ENCODE measurements around the gene DTX2.

DNA sequence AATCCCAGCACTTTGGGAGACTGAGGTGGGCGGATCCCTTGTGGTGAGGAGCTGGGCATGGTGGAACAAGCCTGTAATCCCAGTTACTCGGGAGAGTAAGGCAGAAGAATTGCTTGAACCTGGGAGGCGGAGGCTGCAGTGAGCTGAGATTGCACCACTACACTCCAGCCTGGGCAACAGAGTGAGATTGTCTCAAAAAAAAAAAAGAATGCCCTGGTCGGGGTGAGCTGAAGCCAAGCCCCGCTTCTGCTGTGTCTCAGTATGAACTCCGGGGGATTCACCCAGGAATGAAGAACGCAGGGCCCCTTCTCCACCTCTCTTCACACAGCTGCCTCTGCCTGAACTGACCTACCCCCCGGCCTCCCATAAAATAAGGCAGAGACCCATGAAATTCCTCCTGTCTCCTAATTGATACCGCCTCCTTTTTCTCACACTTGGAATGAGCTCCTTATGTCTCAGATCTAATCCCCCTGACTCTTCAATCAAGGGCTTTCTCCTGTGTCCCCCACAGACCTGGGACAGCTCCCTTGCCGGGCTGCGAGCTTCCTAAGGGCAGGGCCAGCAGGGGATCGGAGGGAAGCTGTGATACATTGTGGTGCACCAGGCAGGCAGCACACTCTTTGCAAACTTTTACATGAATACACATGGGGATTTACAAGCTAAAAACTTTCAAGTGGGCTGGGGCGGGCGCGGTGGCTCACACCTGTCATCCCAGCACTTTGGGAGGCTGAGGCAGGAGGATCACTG is 37.7 kb upstream of the DTX2 start:
- TF ChIP-seq NFRKB (IDR thresholded peaks at IDR 0.05) (no peak), SP1 (IDR thresholded peaks at IDR 0.05) (no peak), SUZ12 (IDR thresholded peaks at IDR 0.05) (no peak), BHLHE40 (IDR thresholded peaks at IDR 0.05; ENCODE audit: borderline replicate concordance) (no peak), ELF4 (IDR thresholded peaks at IDR 0.05) (no peak), ARNT (IDR thresholded peaks at IDR 0.05) (no peak), TARDBP (IDR thresholded peaks at IDR 0.05) (no peak), FOXK2 (IDR thresholded peaks at IDR 0.05) (no peak), FOXM1 (IDR thresholded peaks at IDR 0.05; ENCODE audit: borderline replicate concordance) (no peak), ZNF384 (IDR thresholded peaks at IDR 0.05) (no peak)
- TF ChIP-seq, protein P1, sequence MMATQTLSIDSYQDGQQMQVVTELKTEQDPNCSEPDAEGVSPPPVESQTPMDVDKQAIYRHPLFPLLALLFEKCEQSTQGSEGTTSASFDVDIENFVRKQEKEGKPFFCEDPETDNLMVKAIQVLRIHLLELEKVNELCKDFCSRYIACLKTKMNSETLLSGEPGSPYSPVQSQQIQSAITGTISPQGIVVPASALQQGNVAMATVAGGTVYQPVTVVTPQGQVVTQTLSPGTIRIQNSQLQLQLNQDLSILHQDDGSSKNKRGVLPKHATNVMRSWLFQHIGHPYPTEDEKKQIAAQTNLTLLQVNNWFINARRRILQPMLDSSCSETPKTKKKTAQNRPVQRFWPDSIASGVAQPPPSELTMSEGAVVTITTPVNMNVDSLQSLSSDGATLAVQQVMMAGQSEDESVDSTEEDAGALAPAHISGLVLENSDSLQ (IDR thresholded peaks at IDR 0.05) = no peak
